ENCODE results near the gene SRSF11. TPM values are rescaled to one million over a fixed set of nuclear protein-coding genes. Genes with fewer than 3 reads are reported as not detected.

The SRSF11 gene
- total and polyA plus RNA-seq, 2 of the 8 experiments (the other 6 are each of a cell fraction or from before 2014, with no cell fraction given), result 183 to 260 TPM

GRCh38 chr1:70210820-70211219, 10.4 kb upstream of the SRSF11 start (continued):
- TF ChIP-seq E2F6 (IDR thresholded peaks at IDR 0.05) (no peak), PHF8 (conservative IDR thresholded peaks at IDR 0.05; ENCODE audit: low read depth, low read length) (no peak), POU5F1 (IDR thresholded peaks at IDR 0.05; ENCODE audit: low read depth, low read length) (no peak), TAF1 (IDR thresholded peaks at IDR 0.05; ENCODE audit: low read depth, low read length) (no peak), ATF3 (IDR thresholded peaks at IDR 0.05; ENCODE audit: insufficient read depth, low read depth, low read length) (no peak)
